RCC 7860 (cell line): ENCODE data around the gene DNAH11.
"Not testable (repeated sequence)": the region's sequence is repeated elsewhere in the genome, so short reads cannot be mapped to it uniquely, and the experiment has no call there.

Source experiments
- DNase-seq: peaks from one replicate; pipeline ENCODE4 v3.0.0-alpha.2; 2015; ENCODE audit warnings: low spot score
- FAIRE-seq: peaks from 2 replicates; lab custom pipeline; 2012; peaks lifted over from hg19 to GRCh38; lab: Jason Lieb, UNC

Gene DNAH11

GRCh38 chr7:21867816-21868575 is 325.2 kb downstream of the DNAH11 start:
- FAIRE-seq: no peak
- no peak for DNase-seq

- FAIRE-seq (no peak), DNase-seq (no peak)
Measured at GRCh38 chr7:21868576-21868850, 325.7 kb downstream of the DNAH11 start.

GRCh38 chr7:21869785-21870402 is 327.1 kb downstream of the DNAH11 start:
- DNase-seq: peak; percentile 36
- FAIRE-seq: no peak

GRCh38 chr7:21883069-21883468 is 340.2 kb downstream of the DNAH11 start:
- DNase-seq (no peak), FAIRE-seq (no peak)

GRCh38 chr7:21883501-21883900 is 340.7 kb downstream of the DNAH11 start:
- not testable (repeated sequence) for DNase-seq, FAIRE-seq

GRCh38 chr7:21884496-21884895 is 341.7 kb downstream of the DNAH11 start:
- no peak for DNase-seq
- no peak for FAIRE-seq

GRCh38 chr7:21886396-21886795 is 343.6 kb downstream of the DNAH11 start:
- no peak for FAIRE-seq
- DNase-seq: no peak

- FAIRE-seq (no peak), DNase-seq (no peak)
Measured at GRCh38 chr7:21887353-21887752, 344.5 kb downstream of the DNAH11 start.

- DNase-seq (no peak), FAIRE-seq (no peak)
Measured at GRCh38 chr7:21887779-21888178, 344.9 kb downstream of the DNAH11 start.

- no peak for FAIRE-seq
Measured at GRCh38 chr7:21891291-21891690, 348.5 kb downstream of the DNAH11 start.

GRCh38 chr7:21893401-21893800 is 350.6 kb downstream of the DNAH11 start:
- DNase-seq (no peak), FAIRE-seq (no peak)

More at GRCh38 chr7:21891291-21891690, 348.5 kb downstream of the DNAH11 start:
- DNase-seq: no peak

GRCh38 chr7:21898265-21898930 is 355.6 kb downstream of the DNAH11 start:
- no peak for DNase-seq
- FAIRE-seq: no peak

GRCh38 chr7:21902240-21902639 is 359.4 kb downstream of the DNAH11 start:
- no peak for DNase-seq
- FAIRE-seq: no peak

- FAIRE-seq: no peak
Measured at GRCh38 chr7:21903020-21903786, 360.4 kb downstream of the DNAH11 start.

GRCh38 chr7:21908746-21909145 is 365.9 kb downstream of the DNAH11 start:
- FAIRE-seq (no peak), DNase-seq (no peak)

More at GRCh38 chr7:21903020-21903786, 360.4 kb downstream of the DNAH11 start:
- DNase-seq: no peak

GRCh38 chr7:21910253-21910652 is 367.4 kb downstream of the DNAH11 start:
- DNase-seq: no peak
- no peak for FAIRE-seq

GRCh38 chr7:21911341-21911875 is 368.6 kb downstream of the DNAH11 start:
- DNase-seq (no peak), FAIRE-seq (no peak)

- FAIRE-seq (no peak), DNase-seq (no peak)
Measured at GRCh38 chr7:21912305-21912704, 369.5 kb downstream of the DNAH11 start.

GRCh38 chr7:21912931-21913780 is 370.3 kb downstream of the DNAH11 start:
- FAIRE-seq (no peak), DNase-seq (no peak)

GRCh38 chr7:21914671-21915070 is 371.8 kb downstream of the DNAH11 start:
- FAIRE-seq: no peak
- no peak for DNase-seq
